HG03280 (cell line): ENCODE data around the gene OPCML.

Source experiments
- ATAC-seq: cut with Tn5 transposase; IDR thresholded peaks from one replicate; pipeline ENCODE4 v1.9.1; 2021; ENCODE audit warnings: mild to moderate bottlenecking, moderate library complexity; ENCODE audit not compliant: unreplicated experiment

Gene OPCML

DNA sequence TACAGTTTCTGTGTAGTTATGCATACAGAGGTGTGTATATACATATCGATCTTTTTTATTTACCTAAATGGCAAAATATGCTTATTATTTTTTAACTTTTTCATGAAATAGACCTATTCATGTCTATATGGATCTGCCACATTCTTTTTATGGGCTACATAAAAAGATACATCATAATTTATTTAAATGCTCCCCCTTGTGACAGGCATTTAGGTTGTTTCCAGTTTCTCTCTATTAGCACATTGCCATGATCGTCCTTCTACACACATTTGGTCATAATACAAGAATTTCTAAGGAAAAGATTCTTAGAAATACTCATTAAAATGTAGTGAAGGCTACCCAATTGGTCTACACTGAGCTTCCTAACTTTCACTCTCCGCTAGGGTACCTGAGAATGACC, 1067.4 kb downstream of the OPCML start:
- no peak for ATAC-seq

DNA sequence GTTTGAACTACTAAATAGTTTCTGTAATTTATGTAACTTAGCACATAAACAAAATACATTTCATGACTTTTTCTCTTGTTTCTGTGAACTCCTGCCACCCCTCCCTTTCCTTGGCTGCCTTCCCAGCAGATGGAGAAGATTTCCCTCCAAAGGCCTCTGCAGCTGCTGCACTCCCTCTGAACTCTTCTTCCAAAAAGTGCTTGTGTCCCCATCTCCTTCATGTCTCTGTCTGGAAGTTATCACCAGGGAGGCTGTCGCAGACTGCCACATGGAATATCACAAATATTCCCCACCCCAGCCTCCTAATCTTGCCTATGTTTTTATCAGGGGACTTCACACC, 1068.3 kb downstream of the OPCML start:
- no peak for ATAC-seq

DNA sequence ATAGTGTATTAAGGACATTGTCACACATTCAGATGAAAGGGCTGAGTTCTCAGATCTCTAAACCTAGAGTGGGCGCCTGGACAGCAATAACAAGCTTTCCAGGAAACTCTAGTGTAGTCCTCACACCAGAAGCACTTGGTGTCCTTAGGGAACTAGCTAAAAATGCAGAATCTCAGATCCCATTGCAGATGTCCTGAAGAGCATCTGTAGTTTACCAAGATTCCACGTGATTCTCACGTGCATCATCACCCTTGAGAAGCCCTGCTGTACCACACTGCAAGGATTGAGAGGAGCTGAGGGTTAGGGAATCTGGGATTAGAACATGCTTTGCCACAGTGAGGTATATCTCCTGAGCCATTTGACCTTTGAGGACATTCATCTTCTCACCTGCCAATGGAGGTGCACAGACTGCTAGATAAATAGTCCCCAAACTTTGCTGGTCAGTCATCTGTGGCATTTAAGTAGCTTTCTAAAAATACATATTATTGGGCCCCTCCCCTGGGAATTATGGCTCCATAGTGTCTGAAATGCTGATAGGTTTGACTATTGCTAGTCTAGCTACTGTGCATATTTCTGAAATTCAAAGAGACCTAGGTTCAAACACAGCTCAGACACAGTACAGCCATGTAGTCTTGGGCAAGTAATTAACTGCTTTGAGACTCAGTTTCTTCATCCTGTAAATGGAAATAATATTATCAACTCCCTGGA, 1068.9 kb downstream of the OPCML start:
- ATAC-seq = no peak

DNA sequence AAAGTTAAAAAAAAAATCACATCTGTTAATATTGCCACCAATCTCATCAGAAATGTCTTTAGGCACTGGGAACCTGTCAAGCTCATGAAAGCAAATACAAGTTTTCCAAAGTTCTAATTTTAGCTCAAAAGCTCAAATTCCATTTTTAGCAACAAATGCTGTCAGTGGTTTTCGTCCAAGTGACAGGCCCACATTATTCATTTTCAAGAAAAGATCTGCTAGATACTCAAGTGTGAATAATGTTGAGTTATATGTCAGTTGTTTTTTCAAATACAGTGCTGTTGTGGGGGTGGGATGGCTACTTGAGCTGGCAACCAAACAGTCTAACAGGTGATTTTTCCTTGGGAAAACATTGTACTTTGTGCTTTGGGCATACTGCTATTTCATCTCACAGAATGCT, 1072.6 kb downstream of the OPCML start:
- ATAC-seq = no peak

DNA sequence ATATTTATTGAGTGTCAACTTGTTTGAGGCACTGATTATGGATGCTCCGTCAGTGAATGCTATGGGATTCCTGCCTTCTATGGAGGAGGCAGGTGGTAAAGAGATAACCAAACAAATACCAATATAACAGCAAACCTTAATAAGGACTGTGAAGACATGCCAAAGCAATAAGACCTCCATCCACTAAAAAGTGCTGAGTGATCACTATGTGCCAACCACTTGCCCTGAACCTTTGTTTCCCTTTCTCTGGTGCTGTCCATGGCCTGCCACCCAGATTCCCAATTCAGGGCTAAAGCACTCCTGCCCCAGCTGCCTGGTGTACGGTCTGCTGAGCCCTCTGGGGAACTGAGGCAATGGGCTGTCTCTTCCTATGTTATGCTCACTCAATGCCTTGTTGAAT, 1074.9 kb downstream of the OPCML start:
- ATAC-seq = no peak

DNA sequence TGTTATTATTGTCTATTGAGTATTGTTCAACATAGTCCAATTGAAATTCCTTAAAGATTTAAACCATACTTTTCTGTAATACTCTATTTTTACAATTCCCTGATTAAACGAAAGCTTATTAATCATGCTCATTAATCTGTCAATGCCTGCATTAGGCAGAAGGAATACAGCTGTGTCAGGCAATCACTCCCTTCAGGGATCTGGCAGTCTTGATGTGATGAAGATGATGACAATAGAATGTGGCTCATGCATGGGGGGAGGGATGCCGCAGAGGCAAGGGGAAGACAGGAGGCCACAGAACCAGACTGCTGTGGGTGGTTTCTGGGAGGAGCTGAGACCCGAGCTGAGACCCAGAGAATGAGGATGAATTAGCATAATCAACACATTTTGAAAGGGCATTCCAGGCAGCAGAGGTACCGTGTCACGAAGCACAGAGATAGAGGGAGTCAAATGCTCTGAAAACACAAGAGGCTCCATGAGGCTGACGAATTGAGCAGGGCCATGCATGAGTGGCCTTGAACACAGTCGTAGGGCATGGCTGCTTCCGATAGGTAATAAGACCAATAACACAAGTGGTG, 1075.5 kb downstream of the OPCML start:
- no peak for ATAC-seq

DNA sequence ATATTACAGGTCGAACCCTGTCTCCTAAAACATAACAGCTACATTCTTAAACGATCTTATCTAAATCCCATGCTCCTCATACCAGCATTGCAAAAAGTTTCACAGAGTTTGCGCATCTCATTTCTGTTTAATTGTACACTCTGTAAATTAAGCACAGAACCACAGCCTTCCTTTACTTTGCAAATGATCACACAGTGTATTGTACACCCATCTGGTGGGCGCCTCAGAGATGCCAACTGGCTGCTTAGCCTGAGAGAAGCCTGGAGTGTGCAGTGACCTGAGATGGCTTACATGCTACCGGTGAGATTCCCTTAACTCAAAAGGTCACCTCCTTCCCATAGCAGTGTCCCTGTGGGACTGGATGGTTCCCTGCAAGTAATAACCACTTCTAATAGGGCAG, 1077.3 kb downstream of the OPCML start:
- no peak for ATAC-seq

DNA sequence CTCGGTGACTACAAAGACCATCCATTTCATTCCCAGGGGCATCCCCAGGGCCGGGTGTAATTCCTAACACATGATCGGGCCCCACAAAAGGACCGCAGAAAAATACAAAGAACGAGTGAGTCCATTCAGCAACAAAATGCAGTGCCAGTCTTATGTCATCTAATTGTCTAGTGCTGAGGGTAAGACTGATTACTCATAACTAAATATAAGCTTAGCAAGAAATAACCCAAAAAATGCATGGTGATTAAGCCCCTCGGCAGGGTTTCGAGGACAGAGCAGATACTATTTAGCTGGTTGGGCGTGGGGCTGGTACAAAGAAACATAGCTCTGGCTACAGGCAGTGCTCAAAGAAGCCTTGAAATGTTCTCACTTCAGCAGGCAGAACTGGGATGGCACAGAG, 1078.9 kb downstream of the OPCML start:
- ATAC-seq = no peak

DNA sequence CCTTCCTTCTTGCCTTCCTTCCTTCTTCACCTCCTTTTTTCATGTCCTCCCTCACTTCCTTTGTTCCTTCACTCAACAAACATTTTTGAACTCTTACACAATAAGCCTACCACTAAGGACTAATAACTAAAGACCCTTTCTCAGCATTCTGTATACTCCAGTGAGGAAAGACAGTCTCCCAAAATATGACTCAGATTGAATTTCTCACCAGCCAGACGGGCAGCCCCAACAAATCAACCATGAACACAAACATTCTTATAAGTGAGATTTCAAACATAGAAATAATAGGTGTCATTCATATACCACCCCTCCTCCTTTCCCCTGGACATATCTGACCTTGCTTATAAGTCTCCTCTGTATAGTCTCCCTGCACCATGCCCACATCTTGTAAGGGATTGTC, 1079.7 kb downstream of the OPCML start:
- ATAC-seq = no peak

DNA sequence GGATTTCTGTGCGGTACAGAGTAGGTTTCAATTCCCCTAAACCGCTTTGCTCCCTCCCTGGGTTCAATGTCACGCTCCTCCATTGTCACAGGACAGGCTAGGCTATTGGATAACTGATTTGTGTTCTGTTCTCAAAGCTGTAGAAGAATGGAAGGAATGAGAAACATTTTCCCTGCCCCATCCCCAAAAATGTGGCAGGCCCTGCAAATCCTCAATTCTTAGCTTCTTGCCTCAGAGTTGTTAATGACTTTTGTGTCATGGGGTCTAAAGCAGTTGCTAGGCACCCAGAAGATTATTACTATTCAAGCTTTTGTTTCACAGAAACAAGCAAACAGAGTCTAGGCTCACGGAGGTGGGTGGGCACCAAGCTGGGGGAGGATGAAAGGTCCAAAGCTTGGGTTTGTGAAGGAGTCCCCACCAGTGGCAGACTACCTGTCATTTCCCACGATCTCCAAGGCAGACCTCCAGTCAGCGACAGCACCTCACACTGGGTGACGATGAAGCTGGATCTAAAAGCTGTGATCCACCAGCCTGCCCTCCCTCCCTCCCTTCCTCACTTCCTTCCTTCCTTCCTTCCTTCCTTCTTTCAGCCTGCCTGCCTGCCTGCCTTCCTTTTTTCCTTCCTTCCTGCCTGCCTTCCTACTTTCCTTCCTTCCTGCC, 1080.2 kb downstream of the OPCML start:
- no peak for ATAC-seq

DNA sequence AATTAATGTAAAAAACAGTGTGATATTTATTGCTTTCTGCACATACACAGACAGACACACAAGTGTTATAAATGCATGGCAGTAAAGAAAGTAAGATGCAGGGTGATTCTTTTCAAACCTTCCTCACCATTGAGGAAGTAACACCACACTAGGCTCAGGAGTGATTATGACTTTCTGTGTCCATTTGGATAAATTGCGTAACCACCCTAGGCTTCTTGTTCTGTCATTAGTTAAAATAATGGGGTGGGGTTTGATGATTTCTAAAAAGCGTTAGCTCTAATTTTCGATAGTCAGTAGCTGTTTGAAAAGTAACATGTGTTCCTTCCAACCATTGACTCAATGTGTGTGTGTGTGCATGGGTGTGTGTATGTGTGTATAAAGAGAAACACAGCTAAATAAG, 1081.7 kb downstream of the OPCML start:
- no peak for ATAC-seq

DNA sequence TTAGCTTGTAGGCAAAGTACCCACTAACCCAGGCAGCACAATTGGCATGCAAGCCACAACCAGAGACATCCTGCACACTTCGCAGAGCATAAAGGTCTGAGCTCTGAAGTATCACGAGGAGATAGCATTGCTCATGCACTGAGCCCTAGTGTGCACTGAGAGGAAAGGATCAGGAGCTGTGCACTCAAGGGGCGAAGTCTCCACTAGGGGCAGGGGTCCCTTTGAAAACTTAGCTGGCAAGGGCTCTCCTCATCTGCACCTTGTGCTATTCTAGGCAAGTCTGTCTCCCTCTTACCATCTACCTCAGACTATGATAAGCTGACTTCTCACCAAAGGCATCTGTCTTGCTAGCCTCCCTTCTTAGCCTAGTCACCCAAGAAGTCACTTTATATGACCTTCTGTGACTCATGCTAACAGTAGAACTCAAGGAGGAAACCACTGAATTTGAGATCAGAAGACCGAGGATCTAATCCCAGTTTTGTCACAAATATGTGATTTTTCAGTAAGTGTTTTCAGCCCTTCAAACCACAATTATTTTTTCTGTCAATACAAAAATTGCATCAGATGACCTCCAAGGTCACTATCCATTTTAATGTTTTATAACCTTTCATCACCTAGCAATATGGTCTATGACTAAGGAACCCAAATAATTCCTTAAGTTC, 1083.8 kb downstream of the OPCML start:
- no peak for ATAC-seq

DNA sequence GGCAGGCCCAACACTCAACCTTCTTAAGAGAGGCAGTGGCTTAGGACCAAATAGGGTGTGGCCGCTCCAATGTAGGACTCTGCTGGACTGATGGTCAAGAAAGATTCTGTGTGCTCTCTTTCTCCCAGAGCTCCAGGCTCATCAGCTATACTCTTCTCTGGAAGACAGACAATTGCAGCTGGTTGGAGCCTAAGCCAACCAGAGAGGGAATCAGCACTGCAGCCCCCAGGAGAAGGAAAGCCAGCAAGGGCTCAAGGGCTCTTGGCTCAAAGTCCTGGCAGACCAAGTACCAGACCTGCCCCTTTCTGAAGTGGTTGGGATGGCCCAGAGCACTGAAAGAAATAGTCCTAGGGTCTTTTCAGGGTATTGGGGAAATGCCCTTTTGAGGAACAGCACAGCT, 1084.5 kb downstream of the OPCML start:
- ATAC-seq = no peak

DNA sequence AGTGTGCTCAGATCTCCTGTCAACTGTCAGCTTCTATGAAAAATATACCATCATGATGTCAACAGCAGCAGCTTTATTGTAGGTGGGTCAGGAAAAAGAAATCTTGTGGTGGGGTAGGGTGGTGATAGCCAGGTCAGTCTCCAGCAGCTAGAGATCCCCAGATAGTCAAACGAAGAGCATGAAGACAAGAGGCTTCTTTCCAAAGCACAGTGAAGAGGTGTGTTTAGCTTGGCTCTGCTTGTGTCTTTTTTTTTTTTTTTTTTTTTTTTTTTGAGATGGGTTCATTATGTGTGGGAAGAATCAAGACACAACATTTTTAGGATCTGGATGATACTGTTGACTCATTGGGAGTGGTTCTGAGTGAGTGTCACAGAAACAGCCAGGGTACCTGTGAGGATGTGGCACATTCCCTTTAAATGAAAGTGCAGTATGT, 1086.4 kb downstream of the OPCML start:
- ATAC-seq = no peak

DNA sequence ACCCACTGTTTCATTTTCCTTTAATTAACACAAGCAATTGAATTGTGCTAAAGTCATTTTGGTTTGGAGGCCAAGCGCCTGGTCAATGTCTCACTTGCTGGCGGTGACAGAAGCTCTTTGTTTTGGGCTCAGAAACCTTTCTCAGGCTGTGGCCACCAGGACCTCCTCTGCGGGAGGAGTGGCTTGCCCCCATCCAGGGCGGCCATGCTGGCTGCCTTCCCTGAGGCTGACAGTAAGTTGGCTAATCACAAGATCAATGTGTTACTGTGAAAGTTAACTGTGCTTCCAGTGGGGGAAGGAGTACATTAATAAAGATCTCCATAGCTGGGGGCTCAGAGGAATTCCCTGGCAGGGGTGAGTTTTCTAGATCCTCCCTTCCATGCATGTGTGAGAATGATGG, 1087.4 kb downstream of the OPCML start:
- ATAC-seq = no peak

DNA sequence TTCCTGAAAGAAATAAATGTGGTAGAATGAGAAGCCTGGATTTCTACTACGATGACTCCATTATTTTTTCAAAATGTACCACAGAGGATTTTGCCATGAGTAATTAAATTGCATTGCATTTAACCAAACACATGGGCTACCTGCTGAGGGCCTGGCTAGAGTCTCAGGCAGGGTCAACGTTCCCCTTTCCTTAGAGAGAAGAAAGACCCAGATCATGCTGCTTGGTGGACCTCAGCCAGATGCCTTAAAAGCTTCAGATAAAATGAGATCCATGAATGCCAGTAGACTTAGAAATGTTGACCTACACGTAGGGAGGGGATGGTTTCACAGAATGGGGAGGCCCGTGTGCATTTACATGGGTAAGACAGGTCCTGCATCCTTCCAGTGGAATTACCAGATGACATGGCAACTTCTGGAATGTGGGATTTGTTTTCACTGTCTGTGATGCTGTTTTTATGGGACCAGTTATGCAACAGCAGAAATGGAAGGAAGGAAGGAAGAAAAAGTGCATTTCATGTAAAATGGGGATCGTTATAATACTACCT, 1092.5 kb downstream of the OPCML start:
- ATAC-seq = no peak

DNA sequence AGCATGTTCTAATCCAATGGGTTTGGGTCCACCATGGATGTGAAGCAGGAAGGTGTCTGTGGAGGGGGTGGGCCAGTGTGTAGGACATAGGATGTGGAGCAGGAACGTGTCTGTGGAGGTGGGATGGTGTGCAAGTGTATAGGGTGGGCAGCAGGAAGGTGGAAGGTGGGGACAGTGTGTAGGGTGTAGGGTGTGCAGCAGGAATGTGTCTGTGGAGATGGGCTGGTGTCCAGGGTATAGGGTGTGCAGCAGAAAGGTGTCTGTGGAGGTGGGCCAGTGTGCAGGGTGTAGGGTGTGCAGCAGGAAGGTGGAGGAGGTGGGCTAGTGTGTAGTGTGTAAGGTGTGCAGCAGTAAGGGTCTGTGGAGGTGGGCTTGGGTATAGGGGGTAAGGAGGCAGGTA, 1093.9 kb downstream of the OPCML start:
- no peak for ATAC-seq

DNA sequence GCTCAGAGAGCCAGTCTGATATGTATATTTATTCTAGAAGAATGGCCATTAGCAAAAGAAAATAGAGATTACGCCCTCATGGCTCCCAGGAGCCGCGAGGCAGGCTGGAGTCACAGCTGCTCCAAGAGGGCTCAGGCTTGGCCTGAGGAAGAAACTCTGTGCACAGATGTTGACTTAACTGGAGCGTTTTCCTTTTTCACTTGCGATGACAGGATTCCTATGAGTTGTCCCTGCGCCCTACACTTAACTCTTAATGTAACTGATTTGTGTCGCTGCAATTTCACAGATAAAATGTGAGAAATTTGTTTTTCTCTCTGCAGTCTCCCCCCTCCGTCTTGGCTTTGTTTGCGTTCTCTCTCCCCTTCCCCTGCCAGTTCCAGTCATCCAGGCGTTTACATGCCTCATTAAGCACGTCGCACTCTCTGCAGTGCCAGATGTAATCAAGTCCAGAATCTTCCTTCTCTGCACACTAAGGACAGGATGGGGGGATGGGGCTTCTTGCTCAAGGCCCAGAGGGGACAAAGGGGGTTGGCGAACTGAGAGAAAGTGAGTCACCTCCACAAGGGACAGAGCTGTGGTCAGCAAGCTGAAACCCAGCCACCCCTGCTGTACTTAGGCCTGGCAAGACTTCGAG, 1101.8 kb downstream of the OPCML start:
- ATAC-seq = no peak

DNA sequence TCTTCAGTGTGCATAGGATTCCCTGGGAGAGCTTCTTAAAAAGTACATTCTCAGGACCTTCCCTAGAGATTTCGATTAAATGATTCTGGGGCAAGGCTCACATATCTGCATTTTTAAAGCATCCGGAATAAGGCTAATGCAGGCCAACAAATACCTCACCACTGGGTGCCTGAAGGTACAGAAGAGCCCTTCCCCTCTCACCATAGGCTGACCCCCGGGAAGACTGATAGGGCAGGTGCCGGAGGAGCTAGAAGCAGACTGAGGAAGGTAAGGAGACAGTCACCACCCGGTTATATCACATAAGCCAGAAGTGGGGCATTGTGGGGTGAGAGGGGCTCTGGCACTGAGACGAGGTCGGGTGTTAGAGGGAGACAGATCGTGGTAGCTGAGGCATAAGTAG, 1102.6 kb downstream of the OPCML start:
- ATAC-seq = no peak

DNA sequence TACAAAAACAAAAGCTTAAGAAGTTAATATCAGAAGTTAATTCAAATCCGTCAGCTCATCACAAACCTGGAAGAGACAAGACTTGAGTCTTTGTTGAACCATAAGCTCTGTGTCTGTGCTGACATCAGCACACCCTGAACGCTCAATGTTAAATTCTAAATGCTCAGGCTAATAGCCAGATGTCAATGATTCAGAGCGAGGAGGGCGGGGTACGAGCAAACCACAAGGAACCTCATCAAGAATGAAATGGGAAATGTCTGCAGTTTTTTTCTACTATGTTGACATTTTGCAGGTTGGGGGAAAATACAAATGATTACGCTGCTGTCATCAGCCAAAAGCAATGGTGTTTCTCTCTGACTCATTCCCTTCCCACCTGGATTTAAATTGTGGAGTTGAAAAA, 1104.7 kb downstream of the OPCML start:
- ATAC-seq = no peak

DNA sequence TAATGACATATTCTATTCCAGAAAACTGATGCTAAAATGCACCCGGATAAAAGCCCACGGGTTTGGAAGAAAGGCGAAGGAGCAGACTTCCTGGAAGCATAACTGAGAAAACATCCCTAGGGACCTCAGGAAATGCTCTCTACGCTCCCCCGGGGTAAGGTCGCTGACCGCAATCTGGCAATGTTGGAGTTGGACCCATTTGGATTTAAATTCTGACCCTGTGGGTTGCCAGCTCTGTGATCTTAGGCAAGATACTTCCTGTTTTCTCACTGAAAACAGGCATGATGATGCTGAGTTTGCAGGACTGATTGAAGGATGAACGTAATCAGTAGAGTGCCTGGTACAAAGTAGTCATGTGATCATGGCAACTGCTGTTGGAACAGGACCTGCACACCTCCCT, 1107.9 kb downstream of the OPCML start:
- no peak for ATAC-seq
